ENCODE results near the gene MRNIP. TPM values are rescaled to one million over a fixed set of nuclear protein-coding genes. Genes with fewer than 3 reads are reported as not detected.
A peak's percentile ranks its signal among the peaks of the same experiment; 100 is the strongest.

MRNIP gene
- total RNA-seq, 4 donors from 2014 or later: 13.7 to 44.9 (median 26.5) TPM

DNA sequence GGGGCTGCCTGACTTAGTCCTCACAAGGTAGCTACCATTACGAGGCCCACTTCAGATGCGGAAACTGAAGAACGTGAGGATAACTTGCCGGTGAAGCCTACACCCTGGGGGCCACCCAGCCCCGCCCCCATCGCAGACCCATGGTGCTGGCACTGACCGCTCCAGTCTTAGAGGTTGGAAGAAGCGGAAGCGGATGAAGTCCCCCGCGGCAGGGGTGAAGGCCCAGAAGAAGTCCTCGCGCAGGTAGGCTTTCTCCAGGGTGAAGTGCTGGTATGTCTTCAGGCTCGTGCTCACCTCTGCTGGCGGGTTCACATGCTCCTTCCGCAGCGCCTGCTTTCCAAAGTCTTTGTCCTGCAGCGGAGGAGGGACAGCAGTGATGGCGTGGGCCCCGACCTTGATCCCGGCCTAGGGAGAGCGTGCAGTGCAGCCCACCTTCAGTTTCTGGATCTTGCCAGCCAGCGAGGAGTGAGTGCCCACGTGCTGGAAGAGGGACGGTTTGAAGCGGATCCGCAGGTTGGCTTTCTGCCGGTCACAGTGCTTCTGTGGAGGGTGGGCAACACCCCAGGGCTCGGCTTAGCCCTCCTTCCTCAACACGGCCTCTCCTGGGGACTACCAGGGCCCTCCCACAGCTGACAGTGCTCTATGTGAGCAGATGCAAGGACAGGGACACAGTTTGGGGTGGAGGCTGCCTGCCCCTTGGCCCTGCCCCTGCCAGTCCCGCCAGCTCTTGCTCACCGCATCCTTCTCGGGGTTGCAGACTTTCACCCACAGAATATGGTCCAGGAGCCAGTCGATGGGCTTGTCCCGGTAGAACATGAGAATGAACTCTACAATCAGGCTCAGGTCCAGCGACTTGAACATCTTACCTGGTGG is 59.6 kb downstream of the MRNIP start:
- intact Hi-C loops (cut with DNase I; ENCODE audit: low total_unique reads): no loop called here
- WGBS, 2 donors: 93 to 96% methylated on average over 36 of the region's 36 CpGs
- TF ChIP-seq, protein P1, sequence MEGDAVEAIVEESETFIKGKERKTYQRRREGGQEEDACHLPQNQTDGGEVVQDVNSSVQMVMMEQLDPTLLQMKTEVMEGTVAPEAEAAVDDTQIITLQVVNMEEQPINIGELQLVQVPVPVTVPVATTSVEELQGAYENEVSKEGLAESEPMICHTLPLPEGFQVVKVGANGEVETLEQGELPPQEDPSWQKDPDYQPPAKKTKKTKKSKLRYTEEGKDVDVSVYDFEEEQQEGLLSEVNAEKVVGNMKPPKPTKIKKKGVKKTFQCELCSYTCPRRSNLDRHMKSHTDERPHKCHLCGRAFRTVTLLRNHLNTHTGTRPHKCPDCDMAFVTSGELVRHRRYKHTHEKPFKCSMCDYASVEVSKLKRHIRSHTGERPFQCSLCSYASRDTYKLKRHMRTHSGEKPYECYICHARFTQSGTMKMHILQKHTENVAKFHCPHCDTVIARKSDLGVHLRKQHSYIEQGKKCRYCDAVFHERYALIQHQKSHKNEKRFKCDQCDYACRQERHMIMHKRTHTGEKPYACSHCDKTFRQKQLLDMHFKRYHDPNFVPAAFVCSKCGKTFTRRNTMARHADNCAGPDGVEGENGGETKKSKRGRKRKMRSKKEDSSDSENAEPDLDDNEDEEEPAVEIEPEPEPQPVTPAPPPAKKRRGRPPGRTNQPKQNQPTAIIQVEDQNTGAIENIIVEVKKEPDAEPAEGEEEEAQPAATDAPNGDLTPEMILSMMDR (IDR thresholded peaks at IDR 0.05): no peak
- no peak for TF ChIP-seq POLR2A (IDR thresholded peaks at IDR 0.05)
- H3K4me3 ChIP-seq (ENCODE audit: low read depth, poor library complexity, severe bottlenecking): no peak overlapping the region
- DNase-seq (ENCODE audit: low spot score in 2 of 2): no peak

DNA sequence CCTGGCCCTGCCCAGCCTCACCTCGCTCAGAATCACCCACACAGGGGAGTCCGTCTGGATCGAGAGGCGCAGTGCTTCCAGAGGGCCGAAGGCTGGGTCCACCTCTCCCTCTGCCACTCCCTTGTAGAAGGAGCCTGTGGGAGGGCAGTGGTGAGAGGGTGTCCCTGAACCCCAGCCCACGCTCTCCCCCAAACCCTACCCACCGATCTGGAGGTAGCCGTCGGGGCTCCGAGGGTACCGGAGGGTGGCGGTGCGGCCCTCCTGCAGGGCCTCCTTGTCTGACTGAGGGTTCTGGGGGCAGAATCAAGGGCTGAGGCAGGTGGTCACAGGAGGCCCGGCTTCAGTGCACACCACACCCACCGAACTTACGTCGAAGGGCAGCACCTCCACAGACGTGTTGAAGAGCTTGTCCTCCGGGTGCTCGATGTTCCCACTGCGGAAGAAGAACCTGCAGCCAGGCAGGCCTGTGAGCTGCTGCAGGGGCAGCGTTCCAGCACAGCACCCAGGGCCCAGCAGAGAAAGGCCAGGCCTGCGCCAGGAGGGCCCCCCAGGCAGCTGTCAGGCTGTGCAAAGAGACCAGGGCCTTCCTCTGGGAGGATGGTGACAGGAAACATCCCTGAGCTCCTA is 60.4 kb downstream of the MRNIP start:
- no peak for TF ChIP-seq POLR2A (IDR thresholded peaks at IDR 0.05)
- TF ChIP-seq, protein P1 (IDR thresholded peaks at IDR 0.05): no peak
- no peak for DNase-seq (ENCODE audit: low spot score in 2 of 2)
- 93 to 94% methylated on average over 22 of the region's 23 CpGs for WGBS, 2 donors
- intact Hi-C loops (cut with DNase I; ENCODE audit: low total_unique reads): no loop called here
- no peak overlapping the region for H3K4me3 ChIP-seq (ENCODE audit: low read depth, poor library complexity, severe bottlenecking)

DNA sequence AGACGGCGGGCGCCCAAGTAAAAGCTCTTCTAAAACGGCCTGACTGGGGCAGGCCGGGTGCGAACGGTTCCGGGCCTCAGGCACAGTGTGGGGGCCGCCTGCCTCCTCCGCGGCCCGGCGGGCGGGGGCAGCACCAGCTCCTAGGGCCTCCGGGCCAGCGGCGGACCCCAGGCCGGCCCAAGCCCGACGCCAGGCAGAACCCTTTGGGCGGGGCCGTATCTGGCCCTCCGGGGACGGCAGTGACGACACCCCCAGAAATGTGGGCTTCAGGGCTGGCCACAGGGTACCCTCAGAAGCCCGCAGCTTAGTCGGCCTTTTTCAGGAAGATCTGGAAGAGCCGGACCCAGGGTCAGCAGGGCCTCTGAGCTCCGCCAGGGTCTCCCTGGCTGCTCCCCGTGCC is 60.9 kb downstream of the MRNIP start:
- intact Hi-C loops (cut with DNase I; ENCODE audit: low total_unique reads): no loop called here
- TF ChIP-seq, protein P1 (IDR thresholded peaks at IDR 0.05): no peak
- no peak for TF ChIP-seq POLR2A (IDR thresholded peaks at IDR 0.05)
- no peak overlapping the region for H3K4me3 ChIP-seq (ENCODE audit: low read depth, poor library complexity, severe bottlenecking)
- DNase-seq (ENCODE audit: low spot score in 2 of 2): no peak
- 92 to 94% methylated on average over 26 to 30 of the region's 30 CpGs for WGBS, 2 donors

DNA sequence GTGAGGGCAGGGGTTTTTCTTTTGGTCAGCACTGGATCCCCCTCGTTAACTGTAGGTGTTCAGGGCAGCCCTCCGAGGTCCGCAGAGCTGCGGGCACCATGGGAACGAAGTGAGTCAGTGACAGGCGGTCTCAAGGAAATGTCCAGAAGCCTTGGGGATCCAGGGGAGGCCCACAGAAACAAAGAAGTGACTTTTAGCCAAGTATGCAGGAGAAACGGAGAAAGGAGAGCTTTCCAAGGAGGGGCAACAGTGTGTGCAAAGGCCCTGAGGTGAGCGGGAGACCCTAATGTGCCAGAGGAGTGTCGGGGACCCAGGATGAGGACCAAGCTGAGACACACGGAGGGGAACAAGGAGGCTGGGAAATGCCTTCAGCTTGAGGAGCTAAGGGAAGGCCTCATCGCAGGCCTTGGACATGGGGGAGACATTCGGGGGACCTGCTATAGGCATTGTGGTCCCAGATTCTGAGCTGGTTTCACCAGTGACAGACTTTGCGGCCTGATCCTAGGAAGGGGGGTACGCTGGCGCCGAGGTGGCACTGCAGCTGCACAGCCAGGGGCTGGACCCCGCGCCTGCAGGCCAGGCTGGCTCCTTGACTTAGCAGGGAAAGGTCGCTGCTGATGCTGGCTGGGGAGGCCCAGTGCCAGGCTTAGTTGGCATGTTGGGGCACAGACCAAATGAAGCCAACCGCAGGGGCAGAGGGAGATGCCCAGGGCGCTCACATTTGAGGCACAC is 61.6 kb downstream of the MRNIP start:
- no peak overlapping the region for H3K4me3 ChIP-seq (ENCODE audit: low read depth, poor library complexity, severe bottlenecking)
- intact Hi-C loops (cut with DNase I; ENCODE audit: low total_unique reads): no loop called here
- no peak for DNase-seq (ENCODE audit: low spot score in 2 of 2)
- TF ChIP-seq, protein P1 (IDR thresholded peaks at IDR 0.05): no peak
- 74 to 78% methylated on average over 21 of the region's 21 CpGs for WGBS, 2 donors

DNA sequence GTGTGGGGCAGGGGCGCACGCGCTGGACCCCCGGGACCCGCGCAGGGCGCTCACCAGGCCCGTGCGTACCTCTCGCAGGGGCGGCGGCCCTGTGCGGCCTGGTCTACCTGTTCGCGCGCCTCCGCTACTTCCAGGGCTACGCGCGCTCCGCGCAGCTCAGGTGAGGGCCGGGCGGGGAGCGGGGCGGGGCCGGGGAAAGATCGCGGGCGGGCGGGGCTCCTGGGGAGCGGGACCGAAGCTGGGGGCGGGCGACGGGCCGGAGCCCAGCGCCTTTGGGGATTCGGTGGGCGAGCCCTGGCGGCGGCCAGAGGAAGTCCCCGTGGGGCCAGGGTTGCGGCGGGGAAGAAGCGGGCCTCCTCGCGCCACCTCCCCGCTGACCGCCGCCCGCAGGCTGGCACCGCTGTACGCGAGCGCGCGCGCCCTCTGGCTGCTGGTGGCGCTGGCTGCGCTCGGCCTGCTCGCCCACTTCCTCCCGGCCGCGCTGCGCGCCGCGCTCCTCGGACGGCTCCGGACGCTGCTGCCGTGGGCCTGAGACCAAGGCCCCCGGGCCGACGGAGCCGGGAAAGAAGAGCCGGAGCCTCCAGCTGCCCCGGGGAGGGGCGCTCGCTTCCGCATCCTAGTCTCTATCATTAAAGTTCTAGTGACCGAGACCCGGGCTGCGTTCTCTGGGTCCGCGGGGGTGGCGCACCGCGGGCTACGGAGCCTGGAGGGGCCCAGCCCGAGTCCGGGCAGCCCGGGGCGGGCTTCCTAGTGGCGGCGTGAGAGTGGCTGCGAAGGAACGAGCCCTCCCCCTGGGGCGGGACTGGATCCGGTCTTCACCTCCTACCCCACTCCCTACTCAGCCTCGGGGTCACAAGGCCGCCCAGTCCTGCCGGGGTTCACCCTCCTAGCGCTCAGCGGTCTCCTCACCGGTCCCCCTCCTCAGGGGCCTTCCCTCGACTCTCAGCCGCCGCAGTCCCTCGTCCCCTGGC is 62.5 kb downstream of the MRNIP start:
- H3K4me3 ChIP-seq (ENCODE audit: low read depth, poor library complexity, severe bottlenecking): peak overlapping the region; percentile 16
- 5 to 10% methylated on average over 28 to 50 of the region's 113 CpGs for WGBS, 2 donors
- peak; percentile 70 to 95 for DNase-seq (ENCODE audit: low spot score in 2 of 2)
- intact Hi-C loops (cut with DNase I; ENCODE audit: low total_unique reads): no loop called here
- TF ChIP-seq, protein P1 (IDR thresholded peaks at IDR 0.05): no peak
- TF ChIP-seq POLR2A (IDR thresholded peaks at IDR 0.05): no peak

Data from lower leg skin (tissue), 4 donors.